B cell (primary cell): Measurements from ENCODE around the gene HS6ST2.

ENCODE experiments used
- CTCF ChIP-seq: fragments of 200-600 bp; IDR thresholded peaks from one replicate; pipeline ENCODE4 v1.8.0; 2022; ENCODE audit warnings: antibody characterized with exemption, mild to moderate bottlenecking
- EZH2 ChIP-seq: IDR thresholded peaks from 2 replicates; pipeline ENCODE4 v1.6.1; 2012; ENCODE audit warnings: borderline replicate concordance, low read depth, mild to moderate bottlenecking, moderate library complexity, low read length; ENCODE audit not compliant: insufficient read depth, poor library complexity, severe bottlenecking

GRCh38 chrX:132954323-132954722 lies 4.1 kb downstream of the HS6ST2 start:
- no peak for TF ChIP-seq CTCF
- TF ChIP-seq EZH2: no peak
